GM23338 (cell line): ENCODE data around the gene S100A1. TPM values are rescaled to one million over a fixed set of nuclear protein-coding genes. Genes with fewer than 3 reads are reported as not detected.
A peak's percentile ranks its signal among the peaks of the same experiment; 100 is the strongest.

Experiments used
- ATAC-seq: fragments of 200-7000 bp; cut with Tn5 transposase; 3 replicates; pipeline ENCODE4 v1.9.1; 2020
- DNase-seq: peaks from one replicate; pipeline ENCODE4 v3.0.0-alpha.2; 2015; ENCODE audit warnings: low spot score
- H2AFZ ChIP-seq: fragments of 200-600 bp; sonication (generic); 2 replicates; pipeline ENCODE4 v1.8.0; 2016; ENCODE audit warnings: antibody characterized with exemption, mild to moderate bottlenecking, moderate library complexity
- H3F3A ChIP-seq: fragments of 200-600 bp; sonication (generic); replicated peaks from 2 replicates; pipeline ENCODE4 v1.8.0; 2017; ENCODE audit warnings: antibody characterized with exemption, mixed run types, low read depth
- H3K27ac ChIP-seq: fragments of 200-600 bp; sonication (generic); 2 replicates; pipeline ENCODE4 v1.6.1; 2016; ENCODE audit warnings: low read depth
- H3K27me3 ChIP-seq: fragments of 200-600 bp; sonication (generic); 2 replicates; pipeline ENCODE4 v1.8.0; 2016; ENCODE audit warnings: mild to moderate bottlenecking, mixed run types, moderate library complexity; ENCODE audit not compliant: insufficient read depth
- H3K36me3 ChIP-seq: fragments of 200-600 bp; sonication (generic); 2 replicates; pipeline ENCODE4 v1.8.0; 2016; ENCODE audit warnings: mild to moderate bottlenecking; ENCODE audit not compliant: insufficient read depth
- H3K4me1 ChIP-seq: fragments of 200-600 bp; sonication (generic); 2 replicates; pipeline ENCODE4 v1.8.0; 2016; ENCODE audit warnings: mild to moderate bottlenecking, moderate library complexity; ENCODE audit not compliant: insufficient read depth
- H3K4me2 ChIP-seq: fragments of 200-600 bp; sonication (generic); 2 replicates; pipeline ENCODE4 v1.7.1; 2017; ENCODE audit warnings: mixed run types
- H3K4me3 ChIP-seq: fragments of 200-600 bp; sonication (generic); 2 replicates; pipeline ENCODE4 v1.6.1; 2016; ENCODE audit warnings: mixed run types
- H3K79me2 ChIP-seq: fragments of 200-600 bp; sonication (generic); replicated peaks from 2 replicates; pipeline ENCODE4 v1.8.0; 2017; ENCODE audit warnings: mild to moderate bottlenecking; ENCODE audit not compliant: insufficient read depth
- H3K9me2 ChIP-seq: fragments of 200-600 bp; sonication (generic); 2 replicates; pipeline ENCODE4 v1.8.0; 2017; ENCODE audit not compliant: insufficient read depth
- H4K20me1 ChIP-seq: fragments of 200-600 bp; sonication (generic); replicated peaks from 2 replicates; pipeline ENCODE4 v1.8.0; 2017; ENCODE audit warnings: mild to moderate bottlenecking; ENCODE audit not compliant: insufficient read depth
- H3K27ac Mint-ChIP-seq: 2 replicates; pipeline ENCODE4 v1.8.0; 2020; ENCODE audit warnings: inconsistent platforms, mild to moderate bottlenecking, moderate library complexity, mixed read lengths
- H3K27me3 Mint-ChIP-seq: 3 replicates; pipeline ENCODE4 v1.8.0; 2022; ENCODE audit warnings: low read depth, mild to moderate bottlenecking, moderate library complexity, mixed read lengths, inconsistent platforms; ENCODE audit not compliant: insufficient read depth, poor library complexity
- H3K36me3 Mint-ChIP-seq: 3 replicates; pipeline ENCODE4 v1.8.0; 2021; ENCODE audit warnings: low read depth, mild to moderate bottlenecking, inconsistent platforms, moderate library complexity, mixed read lengths
- H3K4me1 Mint-ChIP-seq: 3 replicates; pipeline ENCODE4 v1.8.0; 2020; ENCODE audit warnings: mild to moderate bottlenecking, inconsistent platforms, mixed read lengths
- H3K4me3 Mint-ChIP-seq: 3 replicates; pipeline ENCODE4 v1.8.0; 2021; ENCODE audit warnings: moderate library complexity, mild to moderate bottlenecking, inconsistent platforms, mixed read lengths
- H3K9me3 Mint-ChIP-seq: 3 replicates; pipeline ENCODE4 v1.8.0; 2020; ENCODE audit warnings: moderate library complexity, mild to moderate bottlenecking, inconsistent platforms, mixed read lengths
- CREB1 ChIP-seq: fragments of 250-450 bp; sonication (Bioruptor Pico); IDR thresholded peaks from 2 replicates; pipeline ENCODE4 v1.5.0; 2020; ENCODE audit warnings: low read depth, mild to moderate bottlenecking, moderate library complexity
- CTCF ChIP-seq, 2 experiments: fragments of 200-600 bp in 1 of 2; sonication (generic) in 1 of 2; conservative IDR thresholded peaks; 2 replicates each; pipeline versions ENCODE4 v1.5.1 to v1.6.1; 2016 to 2017; ENCODE audit warnings: antibody characterized with exemption in 2 of 2, low read depth in 2 of 2, mild to moderate bottlenecking in 2 of 2, moderate library complexity in 1 of 2
- ETS1 ChIP-seq: IDR thresholded peaks from 2 replicates; pipeline ENCODE4 v1.6.1; 2016; ENCODE audit warnings: antibody characterized with exemption
- EZH2 ChIP-seq: fragments of 200-600 bp; sonication (generic); IDR thresholded peaks from one replicate; pipeline ENCODE4 v1.8.0; 2017; ENCODE audit warnings: antibody characterized with exemption, mild to moderate bottlenecking, low read depth; ENCODE audit not compliant: unreplicated experiment
- EZH2phosphoT487 ChIP-seq: fragments of 200-600 bp; sonication (generic); IDR thresholded peaks from one replicate; pipeline ENCODE4 v1.8.1; 2018; ENCODE audit warnings: antibody characterized with exemption; ENCODE audit not compliant: unreplicated experiment
- JUNB ChIP-seq: IDR thresholded peaks from one replicate; pipeline ENCODE4 v1.6.1; 2016; ENCODE audit warnings: antibody characterized with exemption; ENCODE audit not compliant: unreplicated experiment
- NANOG ChIP-seq: IDR thresholded peaks from 2 replicates; pipeline ENCODE4 v1.6.1; 2016; ENCODE audit warnings: antibody characterized with exemption, borderline replicate concordance
- POLR2AphosphoS5 ChIP-seq: IDR thresholded peaks from 2 replicates; pipeline ENCODE4 v1.6.1; 2016; ENCODE audit warnings: antibody characterized with exemption, low read depth
- REST ChIP-seq: IDR thresholded peaks from one replicate; pipeline ENCODE4 v1.6.1; 2018; ENCODE audit warnings: antibody characterized with exemption; ENCODE audit not compliant: unreplicated experiment
- STAT1 ChIP-seq: IDR thresholded peaks from one replicate; pipeline ENCODE4 v1.6.1; 2016; ENCODE audit warnings: antibody characterized with exemption; ENCODE audit not compliant: unreplicated experiment
- ZNF114 ChIP-seq: fragments of 250-450 bp; sonication (Bioruptor Pico); IDR thresholded peaks from 2 replicates; pipeline ENCODE4 v1.5.0; 2020; ENCODE audit warnings: mild to moderate bottlenecking, moderate library complexity
- ZNF331 ChIP-seq: fragments of 250-450 bp; sonication (Bioruptor Pico); IDR thresholded peaks from 2 replicates; pipeline ENCODE4 v1.5.0; 2020; ENCODE audit warnings: low read depth, mild to moderate bottlenecking, moderate library complexity
- ZNF462 ChIP-seq: fragments of 250-450 bp; sonication (Bioruptor Pico); IDR thresholded peaks from 2 replicates; pipeline ENCODE4 v1.5.0; 2020; ENCODE audit warnings: mild to moderate bottlenecking, moderate library complexity
- polyA plus RNA-seq: library from polyadenylated mRNA; unstranded; fragments of >200 nt; fragmentation: Nextera tagmentation; extraction: Ambion mirVana; gene quantifications from 2 replicates; pipeline ENCODE4 v1.2.1, GENCODE V29; 2016
- total RNA-seq: library from RNA; depleted of rRNA; stranded (reverse); fragments of >200 nt; shearing (Covaris generic); gene quantifications from 2 replicates; pipeline ENCODE4 v1.2.3, GENCODE V29; 2014

S100A1 gene
- total and polyA plus RNA-seq, 2 experiments from 2014 or later: 0.13 to 0.66 TPM

- peaks cover 6% of the 10 kb centered on the region; the same call in 1 of the 2 replicates for H3K4me1 ChIP-seq
- TF ChIP-seq EZH2 (no peak), REST (no peak), STAT1 (no peak), ZNF114 (no peak), CREB1 (CRISPR knock-in tag) (no peak), POLR2AphosphoS5 (no peak), ZNF331 (CRISPR knock-in tag) (no peak), ZNF462 (CRISPR knock-in tag) (no peak), NANOG (no peak), CTCF (conservative IDR thresholded peaks at IDR 0.05; ENCODE audit: low read depth in 2 of 2) (no peak), ETS1 (no peak), EZH2phosphoT487 (no peak), JUNB (no peak)
- no peaks in the 10 kb centered on the region for H3K36me3 Mint-ChIP-seq
- no peaks in the 10 kb centered on the region for H3K79me2 ChIP-seq
- H3F3A ChIP-seq: no peaks in the 10 kb centered on the region
- H3K4me1 Mint-ChIP-seq: peaks cover 8% of the 10 kb centered on the region; the same call in 2 of the 3 replicates
- no peak overlapping the region for H3K4me3 ChIP-seq
- H3K9me2 ChIP-seq: no peaks in the 10 kb centered on the region
- no peak overlapping the region for H3K4me2 ChIP-seq
- 0 out of 2 replicates have a peak overlapping the region, but pooled peaks have one; percentile 32 for H2AFZ ChIP-seq
- no peaks in the 10 kb centered on the region for H3K36me3 ChIP-seq
- H3K27me3 ChIP-seq: no peaks in the 10 kb centered on the region
- DNase-seq: no peak
- no peak overlapping the region for H3K4me3 Mint-ChIP-seq
- H3K27ac ChIP-seq: no peak overlapping the region
- H3K9me3 Mint-ChIP-seq: no peaks in the 10 kb centered on the region
- no peaks in the 10 kb centered on the region for H4K20me1 ChIP-seq
- no peak overlapping the region for H3K27ac Mint-ChIP-seq
- H3K27me3 Mint-ChIP-seq: peaks cover 9% of the 10 kb centered on the region
- no peak for ATAC-seq
These were observed 41.9 kb upstream of the S100A1 start for GRCh38 chr1:153586347-153586746.
